ENCODE measurements around the gene ALOXE3. TPM values are rescaled to one million over a fixed set of nuclear protein-coding genes. Genes with fewer than 3 reads are reported as not detected.

The ALOXE3 gene
- polyA plus RNA-seq, 2 of the 4 experiments (the other 2 are of a cell fraction) = 0.35 to 0.40 TPM

DNA sequence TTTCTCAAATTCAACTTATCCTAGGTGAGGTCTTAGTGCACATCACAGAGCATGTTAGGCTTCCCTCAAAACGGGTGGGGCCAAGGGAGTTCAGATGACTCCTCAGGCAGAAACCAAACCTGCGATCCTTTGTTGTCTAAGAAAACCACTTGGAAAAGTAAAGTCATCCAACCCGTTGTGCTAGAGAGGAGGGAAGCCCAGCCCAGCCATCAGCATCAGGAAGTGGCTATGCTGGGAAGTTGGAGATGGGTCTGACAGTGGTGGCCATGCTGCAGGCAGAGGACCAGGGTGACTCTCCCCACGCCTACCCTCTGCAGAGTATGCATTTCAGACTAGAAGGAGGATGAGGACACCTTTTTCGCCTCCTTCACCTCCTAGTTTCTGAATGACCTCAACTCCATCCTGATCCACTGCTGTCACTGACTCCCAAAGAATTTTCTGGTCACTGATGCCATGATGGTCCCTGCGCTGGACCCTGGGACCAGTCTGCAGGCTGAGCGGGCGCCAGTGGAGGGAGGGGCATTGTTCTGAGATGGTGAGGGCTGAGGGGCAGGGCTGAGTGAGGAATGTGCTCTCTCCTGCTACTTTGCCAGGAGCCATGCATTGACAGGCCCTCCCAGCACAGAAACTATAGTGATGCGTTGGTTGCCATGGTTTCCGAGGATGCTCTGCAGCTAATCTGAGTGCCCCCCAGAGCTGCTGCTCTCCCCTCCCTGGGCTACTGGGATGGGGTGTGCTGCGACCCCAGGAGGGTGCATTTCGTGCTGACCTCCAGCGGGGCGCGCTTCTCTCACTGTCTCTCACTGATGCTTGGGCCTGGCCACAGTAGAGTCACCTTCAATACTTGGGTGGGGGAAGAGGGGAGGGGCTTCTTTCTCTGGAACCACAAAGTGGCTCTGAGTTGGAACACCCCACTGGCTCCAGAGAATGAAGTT lies 51.2 kb downstream of the ALOXE3 start:
- Histone ChIP-seq H3K27ac (no peak overlapping the region), H3K4me1 (peaks cover 12% of the 10 kb centered on the region; the same call in 1 of the 3 replicates), H3K4me2 (no peak overlapping the region), H3K4me3 (no peak overlapping the region), H3K9me3 (no peaks in the 10 kb centered on the region)
- DNase-seq (ENCODE audit: low read depth in 1 of 2, low spot score in 1 of 2) (no peak), ATAC-seq (no peak), FAIRE-seq (no peak)
- WGBS (ENCODE audit: missing lambda C conversion rate) = 67% methylated on average over 15 of the region's 15 CpGs
- TF ChIP-seq FOSL2 (IDR thresholded peaks at IDR 0.05) = no peak
- TF ChIP-seq FOSL2 (CRISPR knock-in tag; IDR thresholded peaks at IDR 0.05) = no peak
- TF ChIP-seq ZFP36 (IDR thresholded peaks at IDR 0.05; ENCODE audit: borderline replicate concordance, partially characterized antibody) = no peak
- CTCF ChIA-PET = interaction anchor here (0.6 to 13.8 kb wide), 7 partner anchors 9 to 302 kb away, joined by 3 to 682 read pairs (median 6); partner anchors contain the start of gene ALOX12B
- POLR2A ChIA-PET = no interaction called here

DNA sequence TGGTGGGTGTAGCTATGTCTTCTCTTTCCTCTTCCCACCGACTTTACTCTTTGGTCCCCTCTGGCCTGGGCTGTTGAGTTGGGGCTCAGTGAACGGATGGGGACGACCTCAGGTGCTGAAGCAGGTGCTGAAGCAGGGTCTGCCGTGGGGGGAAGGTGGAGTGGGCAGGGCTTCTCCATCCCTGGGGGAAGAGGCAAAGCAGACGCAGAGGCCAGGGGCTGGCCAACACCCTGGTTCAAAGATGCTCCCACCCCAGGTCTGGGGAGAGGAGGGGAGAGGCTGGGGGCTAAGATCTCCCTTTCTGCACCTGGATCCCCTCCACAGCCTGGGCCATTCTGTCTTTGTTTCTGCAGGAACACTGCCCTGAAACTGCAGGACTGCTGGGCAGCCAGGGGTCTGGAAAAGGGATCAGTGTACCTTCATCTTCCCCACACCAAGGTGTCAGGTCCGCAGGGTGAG lies 53.7 kb downstream of the ALOXE3 start:
- TF ChIP-seq ZFP36 (IDR thresholded peaks at IDR 0.05; ENCODE audit: borderline replicate concordance, partially characterized antibody) (no peak), PHF8 (IDR thresholded peaks at IDR 0.05; ENCODE audit: borderline replicate concordance, low read depth) (no peak), MAZ (IDR thresholded peaks at IDR 0.05; ENCODE audit: borderline replicate concordance, low read depth, low read length) (no peak), POLR2AphosphoS2 (conservative IDR thresholded peaks at IDR 0.05; ENCODE audit: low read length) (no peak), KDM1A (IDR thresholded peaks at IDR 0.05; ENCODE audit: low read depth) (no peak), EHF (CRISPR knock-in tag; IDR thresholded peaks at IDR 0.05) (no peak), JUNB (IDR thresholded peaks at IDR 0.05) (no peak), TP53 (CRISPR knock-in tag; IDR thresholded peaks at IDR 0.05) (no peak), RARB (CRISPR knock-in tag; IDR thresholded peaks at IDR 0.05) (no peak)
- TF ChIP-seq, protein P1, sequence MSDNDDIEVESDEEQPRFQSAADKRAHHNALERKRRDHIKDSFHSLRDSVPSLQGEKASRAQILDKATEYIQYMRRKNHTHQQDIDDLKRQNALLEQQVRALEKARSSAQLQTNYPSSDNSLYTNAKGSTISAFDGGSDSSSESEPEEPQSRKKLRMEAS (IDR thresholded peaks at IDR 0.05) = no peak
- TF ChIP-seq, protein P2, sequence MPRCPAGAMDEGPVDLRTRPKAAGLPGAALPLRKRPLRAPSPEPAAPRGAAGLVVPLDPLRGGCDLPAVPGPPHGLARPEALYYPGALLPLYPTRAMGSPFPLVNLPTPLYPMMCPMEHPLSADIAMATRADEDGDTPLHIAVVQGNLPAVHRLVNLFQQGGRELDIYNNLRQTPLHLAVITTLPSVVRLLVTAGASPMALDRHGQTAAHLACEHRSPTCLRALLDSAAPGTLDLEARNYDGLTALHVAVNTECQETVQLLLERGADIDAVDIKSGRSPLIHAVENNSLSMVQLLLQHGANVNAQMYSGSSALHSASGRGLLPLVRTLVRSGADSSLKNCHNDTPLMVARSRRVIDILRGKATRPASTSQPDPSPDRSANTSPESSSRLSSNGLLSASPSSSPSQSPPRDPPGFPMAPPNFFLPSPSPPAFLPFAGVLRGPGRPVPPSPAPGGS (IDR thresholded peaks at IDR 0.05) = no peak
- POLR2A ChIA-PET = no interaction called here
- CTCF ChIA-PET = interaction anchor here (1.1 to 13.8 kb wide), 4 partner anchors 17 to 201 kb away, joined by 4 to 682 read pairs (median 136); partner anchors contain the start of gene ALOX12B
- WGBS (ENCODE audit: missing lambda C conversion rate) = 54% methylated on average over 6 of the region's 6 CpGs
- Histone ChIP-seq H3K4me1 (peaks cover 12% of the 10 kb centered on the region; the same call in 2 of the 3 replicates), H3K4me2 (no peak overlapping the region), H3K4me3 (no peak overlapping the region), H3K27ac (no peak overlapping the region), H3K9me3 (no peaks in the 10 kb centered on the region)
- ATAC-seq (no peak), FAIRE-seq (no peak), DNase-seq (ENCODE audit: low read depth in 1 of 2, low spot score in 1 of 2) (no peak)

DNA sequence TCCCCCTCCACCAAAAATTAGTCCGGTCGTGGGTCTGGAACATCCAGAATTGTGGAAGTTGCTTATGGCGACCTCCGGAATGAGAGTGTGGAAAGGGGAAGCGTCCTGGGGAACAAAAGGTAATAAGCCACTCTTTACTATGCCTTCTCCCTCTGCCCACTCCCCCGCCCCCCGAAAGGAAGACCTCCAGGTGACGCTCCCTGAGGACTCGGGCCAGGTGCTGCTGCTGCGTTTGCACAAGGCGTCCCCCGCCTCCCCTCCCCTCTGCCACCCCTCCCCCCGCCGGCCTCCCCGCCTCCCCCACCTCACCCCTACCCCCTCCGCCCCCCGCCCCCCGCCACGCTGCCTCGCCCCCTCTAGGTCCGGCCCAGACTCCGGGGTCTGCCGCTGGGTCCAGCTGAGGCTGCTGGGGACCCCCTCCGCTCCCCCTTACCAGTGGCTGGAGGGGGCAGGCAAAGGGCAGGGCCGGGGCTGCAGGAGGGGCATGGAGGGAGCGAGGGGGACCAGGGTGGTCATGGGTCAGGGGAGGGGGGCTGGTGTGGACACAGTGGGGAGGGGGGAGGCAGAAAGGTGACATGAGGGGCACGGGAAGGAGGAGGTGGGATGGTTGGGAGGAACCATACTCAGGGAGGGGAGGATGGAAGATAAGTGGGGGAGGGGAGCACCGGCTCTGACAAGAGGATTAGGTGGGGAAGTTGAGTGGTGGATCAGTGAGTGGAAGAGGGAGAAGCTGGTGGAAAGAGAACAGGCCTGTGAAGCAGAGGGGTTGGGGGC lies 54.4 kb downstream of the ALOXE3 start:
- Histone ChIP-seq H3K4me1 (peaks cover 8% of the 10 kb centered on the region; the same call in 2 of the 3 replicates), H3K9me3 (no peaks in the 10 kb centered on the region), H3K4me3 (no peak overlapping the region), H3K27ac (no peak overlapping the region), H3K4me2 (no peak overlapping the region)
- 33% methylated on average over 11 of the region's 28 CpGs for whole genome bisulfite sequencing (ENCODE audit: missing lambda C conversion rate)
- TF ChIP-seq RCOR1 (IDR thresholded peaks at IDR 0.05; ENCODE audit: low read depth, low read length) (no peak), FOSL2 (IDR thresholded peaks at IDR 0.05) (no peak), FOSL2 (CRISPR knock-in tag; IDR thresholded peaks at IDR 0.05) (no peak), NPAS2 (CRISPR knock-in tag; IDR thresholded peaks at IDR 0.05; ENCODE audit: borderline replicate concordance) (no peak)
- TF ChIP-seq, protein P3, sequence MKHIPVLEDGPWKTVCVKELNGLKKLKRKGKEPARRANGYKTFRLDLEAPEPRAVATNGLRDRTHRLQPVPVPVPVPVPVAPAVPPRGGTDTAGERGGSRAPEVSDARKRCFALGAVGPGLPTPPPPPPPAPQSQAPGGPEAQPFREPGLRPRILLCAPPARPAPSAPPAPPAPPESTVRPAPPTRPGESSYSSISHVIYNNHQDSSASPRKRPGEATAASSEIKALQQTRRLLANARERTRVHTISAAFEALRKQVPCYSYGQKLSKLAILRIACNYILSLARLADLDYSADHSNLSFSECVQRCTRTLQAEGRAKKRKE (CRISPR knock-in tag; IDR thresholded peaks at IDR 0.05; ENCODE audit: low read depth) = no peak
- TF ChIP-seq, protein P4, sequence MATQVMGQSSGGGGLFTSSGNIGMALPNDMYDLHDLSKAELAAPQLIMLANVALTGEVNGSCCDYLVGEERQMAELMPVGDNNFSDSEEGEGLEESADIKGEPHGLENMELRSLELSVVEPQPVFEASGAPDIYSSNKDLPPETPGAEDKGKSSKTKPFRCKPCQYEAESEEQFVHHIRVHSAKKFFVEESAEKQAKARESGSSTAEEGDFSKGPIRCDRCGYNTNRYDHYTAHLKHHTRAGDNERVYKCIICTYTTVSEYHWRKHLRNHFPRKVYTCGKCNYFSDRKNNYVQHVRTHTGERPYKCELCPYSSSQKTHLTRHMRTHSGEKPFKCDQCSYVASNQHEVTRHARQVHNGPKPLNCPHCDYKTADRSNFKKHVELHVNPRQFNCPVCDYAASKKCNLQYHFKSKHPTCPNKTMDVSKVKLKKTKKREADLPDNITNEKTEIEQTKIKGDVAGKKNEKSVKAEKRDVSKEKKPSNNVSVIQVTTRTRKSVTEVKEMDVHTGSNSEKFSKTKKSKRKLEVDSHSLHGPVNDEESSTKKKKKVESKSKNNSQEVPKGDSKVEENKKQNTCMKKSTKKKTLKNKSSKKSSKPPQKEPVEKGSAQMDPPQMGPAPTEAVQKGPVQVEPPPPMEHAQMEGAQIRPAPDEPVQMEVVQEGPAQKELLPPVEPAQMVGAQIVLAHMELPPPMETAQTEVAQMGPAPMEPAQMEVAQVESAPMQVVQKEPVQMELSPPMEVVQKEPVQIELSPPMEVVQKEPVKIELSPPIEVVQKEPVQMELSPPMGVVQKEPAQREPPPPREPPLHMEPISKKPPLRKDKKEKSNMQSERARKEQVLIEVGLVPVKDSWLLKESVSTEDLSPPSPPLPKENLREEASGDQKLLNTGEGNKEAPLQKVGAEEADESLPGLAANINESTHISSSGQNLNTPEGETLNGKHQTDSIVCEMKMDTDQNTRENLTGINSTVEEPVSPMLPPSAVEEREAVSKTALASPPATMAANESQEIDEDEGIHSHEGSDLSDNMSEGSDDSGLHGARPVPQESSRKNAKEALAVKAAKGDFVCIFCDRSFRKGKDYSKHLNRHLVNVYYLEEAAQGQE (IDR thresholded peaks at IDR 0.05) = no peak
- TF ChIP-seq, protein P5, sequence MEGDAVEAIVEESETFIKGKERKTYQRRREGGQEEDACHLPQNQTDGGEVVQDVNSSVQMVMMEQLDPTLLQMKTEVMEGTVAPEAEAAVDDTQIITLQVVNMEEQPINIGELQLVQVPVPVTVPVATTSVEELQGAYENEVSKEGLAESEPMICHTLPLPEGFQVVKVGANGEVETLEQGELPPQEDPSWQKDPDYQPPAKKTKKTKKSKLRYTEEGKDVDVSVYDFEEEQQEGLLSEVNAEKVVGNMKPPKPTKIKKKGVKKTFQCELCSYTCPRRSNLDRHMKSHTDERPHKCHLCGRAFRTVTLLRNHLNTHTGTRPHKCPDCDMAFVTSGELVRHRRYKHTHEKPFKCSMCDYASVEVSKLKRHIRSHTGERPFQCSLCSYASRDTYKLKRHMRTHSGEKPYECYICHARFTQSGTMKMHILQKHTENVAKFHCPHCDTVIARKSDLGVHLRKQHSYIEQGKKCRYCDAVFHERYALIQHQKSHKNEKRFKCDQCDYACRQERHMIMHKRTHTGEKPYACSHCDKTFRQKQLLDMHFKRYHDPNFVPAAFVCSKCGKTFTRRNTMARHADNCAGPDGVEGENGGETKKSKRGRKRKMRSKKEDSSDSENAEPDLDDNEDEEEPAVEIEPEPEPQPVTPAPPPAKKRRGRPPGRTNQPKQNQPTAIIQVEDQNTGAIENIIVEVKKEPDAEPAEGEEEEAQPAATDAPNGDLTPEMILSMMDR (IDR thresholded peaks at IDR 0.05) = no peak
- ChIA-PET CTCF (interaction anchor here (1.1 to 13.8 kb wide), 5 partner anchors 18 to 200 kb away, joined by 4 to 682 read pairs (median 229); partner anchors contain the start of genes ALOX12B and ALOX15B), POLR2A (no interaction called here)
- ATAC-seq = no peak
- FAIRE-seq = no peak
- no peak for DNase-seq (ENCODE audit: low read depth in 1 of 2, low spot score in 1 of 2)

Measured in A549 (cell line).